HCT116 (cell line): ENCODE data around the gene CENPF. TPM values are rescaled to one million over a fixed set of nuclear protein-coding genes. Genes with fewer than 3 reads are reported as not detected.

Experiments
- ATAC-seq: fragments of 200-7000 bp; cut with Tn5 transposase; 2 replicates; pipeline ENCODE4 v1.9.1; 2020; ENCODE audit warnings: mild to moderate bottlenecking, moderate library complexity
- BruUV-seq: library from RNA; stranded (reverse); fragments of 400-500 nt; replicated peaks from 2 replicates; lab custom pipeline; 2021; lab: Mats Ljungman, UMichigan
- CTCF ChIA-PET: fragments of 300-600 bp; sonication (Branson Sonifier 250); formaldehyde crosslinking; loops from one replicate; lab custom pipeline; 2021; ENCODE audit warnings: antibody characterized with exemption; lab: Charles Lee
- POLR2A ChIA-PET: fragments of 300-600, 350-600 bp; sonication (Branson Sonifier 250); formaldehyde crosslinking; loops from one replicate; lab custom pipeline; 2021; ENCODE audit warnings: antibody characterized with exemption; lab: Charles Lee
- RAD21 ChIA-PET, 2 experiments: fragments of 300-600 bp; sonication (Branson Sonifier 250); formaldehyde crosslinking; loops; one replicate each; lab custom pipeline; 2023; ENCODE audit warnings: low total read pairs in 2 of 2; ENCODE audit not compliant: uncharacterized antibody in 2 of 2, unreplicated experiment in 2 of 2, low non-redundant PET in 1 of 2; lab: Charles Lee
- DNase-seq: peaks from one replicate; pipeline ENCODE4 v3.0.0-alpha.2; 2010; ENCODE audit warnings: low read depth, low spot score
- H2AFZ ChIP-seq: fragments of 200-600 bp; shearing (Covaris generic), sonication (generic); 2 replicates; pipeline ENCODE4 v1.6.1; 2017; ENCODE audit warnings: low read depth, mixed run types, mixed read lengths, antibody characterized with exemption, low read length; ENCODE audit not compliant: poor library complexity, severe bottlenecking
- H3K27ac ChIP-seq: 2 replicates; pipeline ENCODE4 v1.5.1; 2012; ENCODE audit warnings: low read depth, low read length
- H3K27me3 ChIP-seq: fragments of 200-600 bp; sonication (generic); 2 replicates; pipeline ENCODE4 v1.6.1; 2016; ENCODE audit warnings: mixed run types, low read length, mixed read lengths; ENCODE audit not compliant: insufficient read depth
- H3K36me3 ChIP-seq, 2 experiments: fragments of 200-500 bp in 1 of 2; fragments of 200-600 bp in 1 of 2; sonication (Bioruptor generic) in 1 of 2; sonication (generic) in 1 of 2; 2 replicates each; pipeline versions ENCODE4 v1.5.1 to v1.6.1; 2014 to 2016; ENCODE audit warnings: low read length in 2 of 2, inconsistent platforms in 1 of 2, mixed read lengths in 1 of 2, mixed run types in 1 of 2; ENCODE audit not compliant: insufficient read depth in 2 of 2, control insufficient read depth in 1 of 2
- H3K4me1 ChIP-seq, 2 experiments: fragments of 200-600 bp in 1 of 2; sonication (generic) in 1 of 2; 2 replicates each; pipeline versions ENCODE4 v1.5.1 to v1.6.1; 2012 to 2017; ENCODE audit warnings: low read length in 2 of 2, inconsistent platforms in 1 of 2, mild to moderate bottlenecking in 1 of 2, mixed read lengths in 1 of 2, mixed run types in 1 of 2, moderate library complexity in 1 of 2; ENCODE audit not compliant: insufficient read depth in 2 of 2, control insufficient read depth in 1 of 2
- H3K4me2 ChIP-seq: fragments of 200-600 bp; sonication (generic); 2 replicates; pipeline ENCODE4 v1.6.1; 2017; ENCODE audit warnings: mixed run types, low read length, mixed read lengths
- H3K4me3 ChIP-seq, 2 experiments: fragments of 200-600 bp in 1 of 2; sonication (generic) in 1 of 2; replicated peaks in 1 of 2; 2 replicates each; pipeline ENCODE4 v1.5.1; 2011 to 2016; ENCODE audit warnings: low read length in 2 of 2, control low read depth in 1 of 2, low read depth in 1 of 2, mild to moderate bottlenecking in 1 of 2, mixed read lengths in 1 of 2, mixed run types in 1 of 2
- H3K79me2 ChIP-seq: fragments of 200-600 bp; sonication (generic); 2 replicates; pipeline ENCODE4 v1.6.1; 2017; ENCODE audit warnings: mild to moderate bottlenecking, mixed run types, low read length, moderate library complexity, mixed read lengths; ENCODE audit not compliant: insufficient read depth
- H3K9ac ChIP-seq: fragments of 200-600 bp; sonication (generic); 2 replicates; pipeline ENCODE4 v1.6.1; 2016; ENCODE audit warnings: low read length, mixed read lengths
- H3K9me2 ChIP-seq: fragments of 200-600 bp; sonication (generic), shearing (Covaris generic); 2 replicates; pipeline ENCODE4 v1.6.1; 2017; ENCODE audit warnings: mixed run types, mild to moderate bottlenecking, moderate library complexity; ENCODE audit not compliant: insufficient read depth
- H3K9me3 ChIP-seq, 2 experiments: fragments of 200-500 bp in 1 of 2; fragments of 200-600 bp in 1 of 2; sonication (Bioruptor generic) in 1 of 2; sonication (generic) in 1 of 2; 2 replicates each; pipeline ENCODE4 v1.6.1; 2014 to 2017; ENCODE audit warnings: low read length in 2 of 2, mixed read lengths in 2 of 2, inconsistent platforms in 1 of 2, low read depth in 1 of 2, mild to moderate bottlenecking in 1 of 2, mixed run types in 1 of 2, moderate library complexity in 1 of 2; ENCODE audit not compliant: control insufficient read depth in 1 of 2, insufficient read depth in 1 of 2
- H4K20me1 ChIP-seq: fragments of 200-600 bp; sonication (generic), shearing (Covaris generic); 2 replicates; pipeline ENCODE4 v1.6.1; 2017; ENCODE audit warnings: mixed run types, mild to moderate bottlenecking, moderate library complexity; ENCODE audit not compliant: insufficient read depth
- ATF3 ChIP-seq: IDR thresholded peaks from 2 replicates; pipeline ENCODE4 v1.6.1; 2012
- EZH2phosphoT487 ChIP-seq: fragments of 200-600 bp; IDR thresholded peaks from 2 replicates; pipeline ENCODE4 v1.6.1; 2018; ENCODE audit warnings: antibody characterized with exemption, borderline replicate concordance
- FOSL1 ChIP-seq: IDR thresholded peaks from 2 replicates; pipeline ENCODE4 v1.6.1; 2012; ENCODE audit warnings: low read depth
- JUND ChIP-seq: IDR thresholded peaks from 2 replicates; pipeline ENCODE4 v1.6.1; 2012
- MAX ChIP-seq: IDR thresholded peaks from 2 replicates; pipeline ENCODE4 v1.6.1; 2012
- POLR2A ChIP-seq: IDR thresholded peaks from 2 replicates; pipeline ENCODE4 v1.7.0; 2011; ENCODE audit warnings: borderline replicate concordance; ENCODE audit not compliant: insufficient read depth, insufficient read length; ENCODE audit errors: extremely low read depth
- SP1 ChIP-seq: IDR thresholded peaks from 2 replicates; pipeline ENCODE4 v1.6.1; 2012; ENCODE audit warnings: low read depth
- YY1 ChIP-seq: IDR thresholded peaks from 2 replicates; pipeline ENCODE4 v1.6.1; 2011; ENCODE audit warnings: low read length, low read depth, moderate library complexity, mild to moderate bottlenecking; ENCODE audit not compliant: insufficient replicate concordance; ENCODE audit errors: extremely low read depth
- ZFX ChIP-seq: fragments of 450-650 bp; IDR thresholded peaks from 2 replicates; pipeline ENCODE4 v1.6.1; 2017
- intact Hi-C: fragments of 100-400 bp; cut with micrococcal nuclease; formaldehyde crosslinking; loops from 2 replicates; pipeline ENCODE4 v1.10.0; 2022
- total RNA-seq: library from RNA; stranded (reverse); gene quantifications from one replicate; pipeline ENCODE4 v1.2.1, GENCODE V29; 2021; ENCODE audit not compliant: unreplicated experiment
- TF ChIP-seq, protein P1 (sequence below): IDR thresholded peaks from 2 replicates; pipeline ENCODE4 v1.6.1; 2011; ENCODE audit warnings: mild to moderate bottlenecking, low read length, moderate library complexity; ENCODE audit not compliant: insufficient replicate concordance; ENCODE audit errors: extremely low read depth
- TF ChIP-seq, protein P2 (sequence below), 3 experiments: fragments of 200-600 bp in 1 of 3; sonication (generic) in 1 of 3; IDR thresholded peaks in 2 of 3; conservative IDR thresholded peaks in 1 of 3; 2 replicates each; pipeline ENCODE4 v1.5.1; 2012 to 2017; ENCODE audit warnings: low read depth in 2 of 3, low read length in 2 of 3, antibody characterized with exemption in 1 of 3, borderline replicate concordance in 1 of 3, control low read depth in 1 of 3, mild to moderate bottlenecking in 1 of 3, mixed read lengths in 1 of 3, mixed run types in 1 of 3, moderate library complexity in 1 of 3; ENCODE audit not compliant: insufficient read depth in 1 of 3
- TF ChIP-seq, protein P3 (sequence below): IDR thresholded peaks from 2 replicates; pipeline ENCODE4 v1.6.1; 2012; ENCODE audit warnings: low read depth

Gene CENPF
- total RNA-seq, 1 experiment from 2014 or later: 120 TPM

- TF ChIP-seq, protein P1, sequence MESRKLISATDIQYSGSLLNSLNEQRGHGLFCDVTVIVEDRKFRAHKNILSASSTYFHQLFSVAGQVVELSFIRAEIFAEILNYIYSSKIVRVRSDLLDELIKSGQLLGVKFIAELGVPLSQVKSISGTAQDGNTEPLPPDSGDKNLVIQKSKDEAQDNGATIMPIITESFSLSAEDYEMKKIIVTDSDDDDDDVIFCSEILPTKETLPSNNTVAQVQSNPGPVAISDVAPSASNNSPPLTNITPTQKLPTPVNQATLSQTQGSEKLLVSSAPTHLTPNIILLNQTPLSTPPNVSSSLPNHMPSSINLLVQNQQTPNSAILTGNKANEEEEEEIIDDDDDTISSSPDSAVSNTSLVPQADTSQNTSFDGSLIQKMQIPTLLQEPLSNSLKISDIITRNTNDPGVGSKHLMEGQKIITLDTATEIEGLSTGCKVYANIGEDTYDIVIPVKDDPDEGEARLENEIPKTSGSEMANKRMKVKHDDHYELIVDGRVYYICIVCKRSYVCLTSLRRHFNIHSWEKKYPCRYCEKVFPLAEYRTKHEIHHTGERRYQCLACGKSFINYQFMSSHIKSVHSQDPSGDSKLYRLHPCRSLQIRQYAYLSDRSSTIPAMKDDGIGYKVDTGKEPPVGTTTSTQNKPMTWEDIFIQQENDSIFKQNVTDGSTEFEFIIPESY: no peak
- TF ChIP-seq JUND (no peak), FOSL1 (no peak), EZH2phosphoT487 (no peak)
- TF ChIP-seq, protein P2, sequence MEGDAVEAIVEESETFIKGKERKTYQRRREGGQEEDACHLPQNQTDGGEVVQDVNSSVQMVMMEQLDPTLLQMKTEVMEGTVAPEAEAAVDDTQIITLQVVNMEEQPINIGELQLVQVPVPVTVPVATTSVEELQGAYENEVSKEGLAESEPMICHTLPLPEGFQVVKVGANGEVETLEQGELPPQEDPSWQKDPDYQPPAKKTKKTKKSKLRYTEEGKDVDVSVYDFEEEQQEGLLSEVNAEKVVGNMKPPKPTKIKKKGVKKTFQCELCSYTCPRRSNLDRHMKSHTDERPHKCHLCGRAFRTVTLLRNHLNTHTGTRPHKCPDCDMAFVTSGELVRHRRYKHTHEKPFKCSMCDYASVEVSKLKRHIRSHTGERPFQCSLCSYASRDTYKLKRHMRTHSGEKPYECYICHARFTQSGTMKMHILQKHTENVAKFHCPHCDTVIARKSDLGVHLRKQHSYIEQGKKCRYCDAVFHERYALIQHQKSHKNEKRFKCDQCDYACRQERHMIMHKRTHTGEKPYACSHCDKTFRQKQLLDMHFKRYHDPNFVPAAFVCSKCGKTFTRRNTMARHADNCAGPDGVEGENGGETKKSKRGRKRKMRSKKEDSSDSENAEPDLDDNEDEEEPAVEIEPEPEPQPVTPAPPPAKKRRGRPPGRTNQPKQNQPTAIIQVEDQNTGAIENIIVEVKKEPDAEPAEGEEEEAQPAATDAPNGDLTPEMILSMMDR (IDR thresholded peaks at IDR 0.05 in 2 of 3, conservative IDR thresholded peaks at IDR 0.05 in 1 of 3; ENCODE audit: borderline replicate concordance in 1 of 3, insufficient read depth in 1 of 3, low read depth in 2 of 3, low read length in 2 of 3): no peak
Observed at GRCh38 chr1:214557952-214558735, 44.9 kb upstream of the CENPF start (continued).

DNA sequence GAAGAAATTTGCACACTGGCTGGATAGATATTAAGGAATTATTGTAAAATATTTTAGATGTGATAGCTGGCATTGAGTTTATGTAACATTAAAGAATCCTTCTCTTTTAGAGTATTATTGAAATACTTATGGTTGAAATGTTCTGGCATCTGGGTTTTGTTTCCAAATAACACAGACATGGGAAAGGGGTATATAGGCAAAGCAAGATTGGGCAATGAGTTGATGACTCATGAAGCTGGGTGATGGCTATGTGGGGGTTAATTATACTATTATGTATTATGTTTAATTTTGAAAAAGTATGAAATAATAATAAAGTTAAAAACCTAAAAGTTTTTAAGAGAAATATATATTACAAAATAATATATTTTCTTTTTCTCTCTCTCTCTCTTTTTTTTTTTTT, 39.1 kb upstream of the CENPF start:
- H3K4me1 ChIP-seq: peaks cover 0 to 10% of the 10 kb centered on the region in 2 experiments; a peak in 2 of 4 replicates
- H3K9ac ChIP-seq: no peak overlapping the region
- no peak overlapping the region for H3K27ac ChIP-seq
- no peak overlapping the region for H2AFZ ChIP-seq
- intact Hi-C loops: no loop called here
- ChIA-PET CTCF (no interaction called here), POLR2A (interaction anchor here (3.5 kb wide), 1 partner anchor 11 kb away, joined by 12 read pairs; the partner anchor contains the start of gene PTPN14), RAD21 (no interaction called here)
- H4K20me1 ChIP-seq: no peaks in the 10 kb centered on the region
- H3K27me3 ChIP-seq: no peaks in the 10 kb centered on the region
- no peaks in the 10 kb centered on the region for H3K36me3 ChIP-seq
- H3K79me2 ChIP-seq: no peaks in the 10 kb centered on the region
- no peak overlapping the region for H3K4me3 ChIP-seq
- no peaks in the 10 kb centered on the region for H3K9me2 ChIP-seq
- H3K4me2 ChIP-seq: no peak overlapping the region
- BruUV-seq: no TSS peak
- no peaks in the 10 kb centered on the region for H3K9me3 ChIP-seq
- no peak for ATAC-seq
- no peak for DNase-seq
- TF ChIP-seq MAX (no peak), ZFX (no peak), FOSL1 (no peak), YY1 (no peak), SP1 (no peak), POLR2A (no peak), ATF3 (no peak)
- TF ChIP-seq, protein P2 (IDR thresholded peaks at IDR 0.05 in 2 of 3, conservative IDR thresholded peaks at IDR 0.05 in 1 of 3; ENCODE audit: borderline replicate concordance in 1 of 3, insufficient read depth in 1 of 3, low read depth in 2 of 3, low read length in 2 of 3): no peak
- TF ChIP-seq, protein P3, sequence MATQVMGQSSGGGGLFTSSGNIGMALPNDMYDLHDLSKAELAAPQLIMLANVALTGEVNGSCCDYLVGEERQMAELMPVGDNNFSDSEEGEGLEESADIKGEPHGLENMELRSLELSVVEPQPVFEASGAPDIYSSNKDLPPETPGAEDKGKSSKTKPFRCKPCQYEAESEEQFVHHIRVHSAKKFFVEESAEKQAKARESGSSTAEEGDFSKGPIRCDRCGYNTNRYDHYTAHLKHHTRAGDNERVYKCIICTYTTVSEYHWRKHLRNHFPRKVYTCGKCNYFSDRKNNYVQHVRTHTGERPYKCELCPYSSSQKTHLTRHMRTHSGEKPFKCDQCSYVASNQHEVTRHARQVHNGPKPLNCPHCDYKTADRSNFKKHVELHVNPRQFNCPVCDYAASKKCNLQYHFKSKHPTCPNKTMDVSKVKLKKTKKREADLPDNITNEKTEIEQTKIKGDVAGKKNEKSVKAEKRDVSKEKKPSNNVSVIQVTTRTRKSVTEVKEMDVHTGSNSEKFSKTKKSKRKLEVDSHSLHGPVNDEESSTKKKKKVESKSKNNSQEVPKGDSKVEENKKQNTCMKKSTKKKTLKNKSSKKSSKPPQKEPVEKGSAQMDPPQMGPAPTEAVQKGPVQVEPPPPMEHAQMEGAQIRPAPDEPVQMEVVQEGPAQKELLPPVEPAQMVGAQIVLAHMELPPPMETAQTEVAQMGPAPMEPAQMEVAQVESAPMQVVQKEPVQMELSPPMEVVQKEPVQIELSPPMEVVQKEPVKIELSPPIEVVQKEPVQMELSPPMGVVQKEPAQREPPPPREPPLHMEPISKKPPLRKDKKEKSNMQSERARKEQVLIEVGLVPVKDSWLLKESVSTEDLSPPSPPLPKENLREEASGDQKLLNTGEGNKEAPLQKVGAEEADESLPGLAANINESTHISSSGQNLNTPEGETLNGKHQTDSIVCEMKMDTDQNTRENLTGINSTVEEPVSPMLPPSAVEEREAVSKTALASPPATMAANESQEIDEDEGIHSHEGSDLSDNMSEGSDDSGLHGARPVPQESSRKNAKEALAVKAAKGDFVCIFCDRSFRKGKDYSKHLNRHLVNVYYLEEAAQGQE: no peak
